ENCODE data around the gene HS6ST1. TPM values are rescaled to one million over a fixed set of nuclear protein-coding genes. Genes with fewer than 3 reads are reported as not detected.

The HS6ST1 gene
- total RNA-seq, 1 experiment from 2014 or later: 63.3 TPM

DNA sequence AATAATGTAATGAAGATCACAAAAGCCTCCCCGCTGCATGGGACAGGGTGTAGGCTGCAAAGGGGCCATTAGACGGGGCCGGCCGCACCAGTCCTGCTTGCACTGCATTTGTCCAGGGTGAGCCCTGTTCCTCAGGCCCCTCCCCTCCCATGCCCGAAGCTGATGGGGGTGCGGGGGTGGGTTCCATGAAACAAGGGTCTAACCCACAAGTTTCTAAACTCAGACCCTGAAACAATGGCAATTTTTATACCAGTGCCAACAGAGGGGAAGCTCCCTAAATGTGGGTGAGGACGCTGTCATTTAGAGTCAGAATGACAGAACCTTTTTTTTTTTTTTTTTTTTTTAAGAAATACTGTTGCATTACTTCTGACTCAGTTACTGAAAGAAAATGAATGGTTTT lies 39.7 kb downstream of the HS6ST1 start:
- no TSS peak for BruUV-seq (replicated peaks)
- H3K27me3 ChIP-seq (replicated peaks; ENCODE audit: insufficient read depth, low read depth, low read length, poor library complexity): no peaks in the 10 kb centered on the region
- peaks cover 13% of the 10 kb centered on the region for H3K9me3 ChIP-seq (ENCODE audit: low read depth, low read length, poor library complexity, severe bottlenecking)
- POLR2A ChIA-PET (ENCODE audit: low non-redundant PET): interaction anchor here (0.7 kb wide), 1 partner anchor 41 kb away, joined by 23 read pairs; no protein-coding TSS in a partner anchor
- intact Hi-C loops (cut with micrococcal nuclease; ENCODE audit: unreplicated experiment): no loop called here
- no peaks in the 10 kb centered on the region for H3K4me1 ChIP-seq (ENCODE audit: insufficient read depth, low read length, poor library complexity, severe bottlenecking)
- H3K4me3 ChIP-seq (ENCODE audit: low read depth, low read length, poor library complexity, severe bottlenecking): no peak overlapping the region
- H3K27ac ChIP-seq (ENCODE audit: low read depth, low read length, poor library complexity, severe bottlenecking): no peak overlapping the region
- TF ChIP-seq EZH2 (IDR thresholded peaks at IDR 0.05; ENCODE audit: borderline replicate concordance, low read depth, low read length, poor library complexity, severe bottlenecking): no peak
- TF ChIP-seq, protein P1, sequence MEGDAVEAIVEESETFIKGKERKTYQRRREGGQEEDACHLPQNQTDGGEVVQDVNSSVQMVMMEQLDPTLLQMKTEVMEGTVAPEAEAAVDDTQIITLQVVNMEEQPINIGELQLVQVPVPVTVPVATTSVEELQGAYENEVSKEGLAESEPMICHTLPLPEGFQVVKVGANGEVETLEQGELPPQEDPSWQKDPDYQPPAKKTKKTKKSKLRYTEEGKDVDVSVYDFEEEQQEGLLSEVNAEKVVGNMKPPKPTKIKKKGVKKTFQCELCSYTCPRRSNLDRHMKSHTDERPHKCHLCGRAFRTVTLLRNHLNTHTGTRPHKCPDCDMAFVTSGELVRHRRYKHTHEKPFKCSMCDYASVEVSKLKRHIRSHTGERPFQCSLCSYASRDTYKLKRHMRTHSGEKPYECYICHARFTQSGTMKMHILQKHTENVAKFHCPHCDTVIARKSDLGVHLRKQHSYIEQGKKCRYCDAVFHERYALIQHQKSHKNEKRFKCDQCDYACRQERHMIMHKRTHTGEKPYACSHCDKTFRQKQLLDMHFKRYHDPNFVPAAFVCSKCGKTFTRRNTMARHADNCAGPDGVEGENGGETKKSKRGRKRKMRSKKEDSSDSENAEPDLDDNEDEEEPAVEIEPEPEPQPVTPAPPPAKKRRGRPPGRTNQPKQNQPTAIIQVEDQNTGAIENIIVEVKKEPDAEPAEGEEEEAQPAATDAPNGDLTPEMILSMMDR (conservative IDR thresholded peaks at IDR 0.05; ENCODE audit: low read depth, low read length): no peak
- no peak for DNase-seq (ENCODE audit: low spot score)
- peaks cover 15% of the 10 kb centered on the region for H3K36me3 ChIP-seq (ENCODE audit: insufficient read depth, low read length, poor library complexity, severe bottlenecking)
- CTCF ChIA-PET: no interaction called here

DNA sequence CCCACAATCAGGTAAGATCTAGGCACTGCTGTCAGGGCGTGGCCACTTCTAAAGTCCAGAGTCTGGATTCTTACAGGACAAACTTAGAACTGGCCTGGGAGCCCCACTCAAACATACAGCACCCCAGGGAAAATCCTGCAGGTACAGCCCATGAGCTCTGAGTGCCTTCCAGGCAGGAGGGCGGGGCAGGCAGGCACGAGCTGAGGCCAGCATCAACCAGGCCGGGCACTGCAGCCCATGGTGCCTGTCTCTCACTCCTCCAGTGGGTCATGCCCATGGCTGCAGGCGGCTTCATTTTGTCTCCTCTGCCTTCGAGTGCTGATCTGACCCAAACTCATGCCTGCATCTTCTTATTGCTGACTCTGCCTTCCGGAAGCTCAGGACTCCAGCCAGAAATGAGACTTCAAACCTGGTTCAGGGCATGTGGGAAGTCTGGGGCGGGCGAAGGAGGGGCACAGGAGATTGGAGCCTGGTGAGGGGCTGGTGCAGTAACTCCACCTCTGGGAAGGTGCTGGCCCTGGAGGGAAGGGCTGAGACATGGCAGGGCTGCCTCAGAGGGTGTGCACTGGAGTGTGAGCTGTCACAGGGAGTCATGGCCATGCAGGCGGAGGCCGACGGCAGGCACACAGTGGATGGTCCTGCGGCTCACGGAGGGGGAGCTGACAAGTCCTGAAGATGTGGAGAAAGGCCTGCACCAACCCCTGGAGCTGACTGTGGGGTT lies 40.5 kb downstream of the HS6ST1 start:
- BruUV-seq (replicated peaks): no TSS peak
- peaks cover 14% of the 10 kb centered on the region for H3K9me3 ChIP-seq (ENCODE audit: low read depth, low read length, poor library complexity, severe bottlenecking)
- no peaks in the 10 kb centered on the region for H3K27me3 ChIP-seq (replicated peaks; ENCODE audit: insufficient read depth, low read depth, low read length, poor library complexity)
- no peak overlapping the region for H3K4me3 ChIP-seq (ENCODE audit: low read depth, low read length, poor library complexity, severe bottlenecking)
- H3K27ac ChIP-seq (ENCODE audit: low read depth, low read length, poor library complexity, severe bottlenecking): no peak overlapping the region
- DNase-seq (ENCODE audit: low spot score): no peak
- intact Hi-C loops (cut with micrococcal nuclease; ENCODE audit: unreplicated experiment): no loop called here
- CTCF ChIA-PET: no interaction called here
- POLR2A ChIA-PET (ENCODE audit: low non-redundant PET): no interaction called here
- TF ChIP-seq, protein P1 (conservative IDR thresholded peaks at IDR 0.05; ENCODE audit: low read depth, low read length): no peak
- TF ChIP-seq EZH2 (IDR thresholded peaks at IDR 0.05; ENCODE audit: borderline replicate concordance, low read depth, low read length, poor library complexity, severe bottlenecking): no peak
- peaks cover 15% of the 10 kb centered on the region for H3K36me3 ChIP-seq (ENCODE audit: insufficient read depth, low read length, poor library complexity, severe bottlenecking)
- no peaks in the 10 kb centered on the region for H3K4me1 ChIP-seq (ENCODE audit: insufficient read depth, low read length, poor library complexity, severe bottlenecking)

DNA sequence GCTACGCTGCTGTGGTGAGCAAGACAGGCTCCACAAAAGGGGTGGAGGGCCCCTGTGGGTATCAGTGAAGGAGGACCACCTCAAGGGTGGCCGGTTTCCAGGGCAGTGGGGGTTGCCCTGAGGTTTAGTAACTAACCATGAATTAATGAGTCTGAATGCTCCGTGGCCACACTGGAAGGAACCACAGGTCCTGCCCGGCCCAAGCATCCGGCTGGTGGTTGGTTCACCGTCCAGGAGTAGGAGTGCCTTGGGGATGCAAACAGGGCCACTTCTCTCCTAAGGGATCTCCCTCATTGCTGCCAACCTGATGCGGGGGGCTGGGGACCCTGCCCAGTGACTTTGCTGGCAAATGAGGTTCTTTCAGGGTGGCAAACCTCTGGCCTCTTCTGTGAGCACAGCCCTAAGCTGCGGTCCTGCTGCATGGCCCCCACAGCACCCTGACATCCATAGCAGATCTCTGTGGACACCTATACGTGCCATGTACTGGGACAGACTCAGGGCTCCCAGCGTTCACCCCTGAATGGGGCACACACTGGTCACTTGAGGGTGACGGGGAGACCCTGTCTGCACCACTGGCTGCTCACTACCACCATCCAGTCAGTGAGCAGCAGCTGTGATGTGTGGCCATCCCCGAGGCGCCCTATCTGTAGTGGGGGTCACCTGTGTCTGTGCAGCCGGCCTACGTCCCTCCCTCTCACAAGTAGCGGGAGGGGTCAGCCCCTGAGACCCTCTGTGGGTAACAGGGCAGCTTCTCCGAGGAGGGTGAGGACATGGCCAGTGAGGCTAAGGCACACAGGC lies 41.6 kb downstream of the HS6ST1 start:
- Histone ChIP-seq H3K36me3 (ENCODE audit: insufficient read depth, low read length, poor library complexity, severe bottlenecking) (peaks cover 15% of the 10 kb centered on the region), H3K4me1 (ENCODE audit: insufficient read depth, low read length, poor library complexity, severe bottlenecking) (no peaks in the 10 kb centered on the region), H3K27ac (ENCODE audit: low read depth, low read length, poor library complexity, severe bottlenecking) (no peak overlapping the region), H3K27me3 (replicated peaks; ENCODE audit: insufficient read depth, low read depth, low read length, poor library complexity) (no peaks in the 10 kb centered on the region), H3K9me3 (ENCODE audit: low read depth, low read length, poor library complexity, severe bottlenecking) (peaks cover 14% of the 10 kb centered on the region), H3K4me3 (ENCODE audit: low read depth, low read length, poor library complexity, severe bottlenecking) (no peak overlapping the region)
- TF ChIP-seq, protein P1 (conservative IDR thresholded peaks at IDR 0.05; ENCODE audit: low read depth, low read length): no peak
- no peak for TF ChIP-seq EZH2 (IDR thresholded peaks at IDR 0.05; ENCODE audit: borderline replicate concordance, low read depth, low read length, poor library complexity, severe bottlenecking)
- ChIA-PET CTCF (no interaction called here), POLR2A (ENCODE audit: low non-redundant PET) (no interaction called here)
- intact Hi-C loops (cut with micrococcal nuclease; ENCODE audit: unreplicated experiment): no loop called here
- DNase-seq (ENCODE audit: low spot score): no peak
- no TSS peak for BruUV-seq (replicated peaks)

All from A673 (cell line).